DND-41 (cell line): ENCODE measurements around the gene FH.

Experiments
- ATAC-seq: fragments of 200-7000 bp; cut with Tn5 transposase; 3 replicates; pipeline ENCODE4 v1.9.1; 2021; ENCODE audit warnings: low read depth; ENCODE audit not compliant: insufficient read depth
- DNase-seq: peaks from one replicate; pipeline ENCODE4 v3.0.0-alpha.2; 2020
- H2AFZ ChIP-seq: 2 replicates; pipeline ENCODE4 v1.6.0; 2012; ENCODE audit warnings: low read depth, low read length
- H3K27ac ChIP-seq: 2 replicates; pipeline ENCODE4 v1.5.1; 2012; ENCODE audit warnings: low read length, inconsistent platforms
- H3K27me3 ChIP-seq: fragments of 200-600 bp; sonication (generic); 2 replicates; pipeline ENCODE4 v1.6.0; 2012; ENCODE audit warnings: low read length, mild to moderate bottlenecking, inconsistent platforms; ENCODE audit not compliant: insufficient read depth, poor library complexity
- H3K36me3 ChIP-seq: 2 replicates; pipeline ENCODE4 v1.5.1; 2012; ENCODE audit warnings: low read length, inconsistent platforms; ENCODE audit not compliant: insufficient read depth
- H3K4me1 ChIP-seq: 2 replicates; pipeline ENCODE4 v1.5.1; 2012; ENCODE audit warnings: mild to moderate bottlenecking, low read length; ENCODE audit not compliant: insufficient read depth
- H3K4me2 ChIP-seq: 2 replicates; pipeline ENCODE4 v1.6.0; 2012; ENCODE audit warnings: mild to moderate bottlenecking, moderate library complexity, low read length, inconsistent platforms; ENCODE audit not compliant: insufficient read depth
- H3K4me3 ChIP-seq, 2 experiments: fragments of 200-600 bp in 1 of 2; shearing (Covaris generic) in 1 of 2; 2 replicates each; pipeline ENCODE4 v1.5.1; 2012 to 2016; ENCODE audit warnings: inconsistent platforms in 2 of 2, low read length in 2 of 2, mild to moderate bottlenecking in 2 of 2, low read depth in 1 of 2, moderate library complexity in 1 of 2
- H3K79me2 ChIP-seq: 2 replicates; pipeline ENCODE4 v1.6.0; 2012; ENCODE audit warnings: low read length, inconsistent platforms; ENCODE audit not compliant: insufficient read depth
- H3K9ac ChIP-seq: 2 replicates; pipeline ENCODE4 v1.6.0; 2012; ENCODE audit warnings: low read depth, mild to moderate bottlenecking, inconsistent platforms, low read length, moderate library complexity
- H3K9me3 ChIP-seq: 2 replicates; pipeline ENCODE4 v1.5.1; 2012; ENCODE audit warnings: low read length, moderate library complexity, mild to moderate bottlenecking, inconsistent platforms; ENCODE audit not compliant: insufficient read depth, severe bottlenecking
- H4K20me1 ChIP-seq: 2 replicates; pipeline ENCODE4 v1.6.0; 2012; ENCODE audit warnings: low read length; ENCODE audit not compliant: insufficient read depth
- EZH2 ChIP-seq: IDR thresholded peaks from 3 replicates; pipeline ENCODE4 v1.6.1; 2012; ENCODE audit warnings: borderline replicate concordance, low read depth, mild to moderate bottlenecking, moderate library complexity, low read length, inconsistent platforms; ENCODE audit not compliant: severe bottlenecking
- TF ChIP-seq, protein P1 (sequence below): IDR thresholded peaks from 2 replicates; pipeline ENCODE4 v1.5.1; 2012; ENCODE audit warnings: borderline replicate concordance, low read length, moderate library complexity, mild to moderate bottlenecking; ENCODE audit not compliant: poor library complexity, severe bottlenecking; ENCODE audit errors: extremely low read depth

Gene FH

DNA sequence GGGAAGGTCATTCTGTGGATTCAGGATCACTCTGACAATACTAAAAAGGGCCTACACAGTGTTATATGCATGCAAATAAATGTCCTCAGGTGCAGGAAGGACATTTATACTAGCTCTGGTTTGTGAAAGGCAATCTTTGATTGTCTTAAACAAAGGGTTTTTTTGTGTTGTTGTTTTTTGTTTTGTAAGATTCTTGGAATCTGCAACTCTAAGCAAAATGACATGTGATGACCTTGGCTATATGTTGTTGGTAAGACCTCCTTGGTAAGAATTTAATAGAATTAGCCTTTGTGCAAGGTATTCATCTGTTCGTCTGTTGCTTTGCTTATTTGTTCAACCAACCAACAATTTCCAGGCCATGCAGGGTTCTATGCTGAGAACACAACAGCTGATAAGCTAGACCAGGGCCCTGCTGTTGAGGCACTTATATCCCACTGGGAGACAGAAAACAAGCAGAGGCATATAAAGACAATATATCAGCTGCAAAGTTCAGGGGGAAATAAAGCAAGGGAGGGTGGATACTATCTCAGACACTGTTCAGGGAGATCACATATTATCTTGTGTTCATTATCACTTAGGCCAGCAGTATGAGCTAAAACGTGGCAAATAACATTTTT lies 60.3 kb downstream of the FH start:
- TF ChIP-seq, protein P1, sequence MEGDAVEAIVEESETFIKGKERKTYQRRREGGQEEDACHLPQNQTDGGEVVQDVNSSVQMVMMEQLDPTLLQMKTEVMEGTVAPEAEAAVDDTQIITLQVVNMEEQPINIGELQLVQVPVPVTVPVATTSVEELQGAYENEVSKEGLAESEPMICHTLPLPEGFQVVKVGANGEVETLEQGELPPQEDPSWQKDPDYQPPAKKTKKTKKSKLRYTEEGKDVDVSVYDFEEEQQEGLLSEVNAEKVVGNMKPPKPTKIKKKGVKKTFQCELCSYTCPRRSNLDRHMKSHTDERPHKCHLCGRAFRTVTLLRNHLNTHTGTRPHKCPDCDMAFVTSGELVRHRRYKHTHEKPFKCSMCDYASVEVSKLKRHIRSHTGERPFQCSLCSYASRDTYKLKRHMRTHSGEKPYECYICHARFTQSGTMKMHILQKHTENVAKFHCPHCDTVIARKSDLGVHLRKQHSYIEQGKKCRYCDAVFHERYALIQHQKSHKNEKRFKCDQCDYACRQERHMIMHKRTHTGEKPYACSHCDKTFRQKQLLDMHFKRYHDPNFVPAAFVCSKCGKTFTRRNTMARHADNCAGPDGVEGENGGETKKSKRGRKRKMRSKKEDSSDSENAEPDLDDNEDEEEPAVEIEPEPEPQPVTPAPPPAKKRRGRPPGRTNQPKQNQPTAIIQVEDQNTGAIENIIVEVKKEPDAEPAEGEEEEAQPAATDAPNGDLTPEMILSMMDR = no peak
- TF ChIP-seq EZH2 = no peak
- DNase-seq (no peak), ATAC-seq (no peak)
- Histone ChIP-seq H3K4me2 (no peak overlapping the region), H3K79me2 (no peaks in the 10 kb centered on the region), H3K9ac (no peak overlapping the region), H3K4me3 (no peak overlapping the region), H3K4me1 (no peaks in the 10 kb centered on the region), H3K27me3 (no peaks in the 10 kb centered on the region), H2AFZ (no peak overlapping the region), H3K36me3 (no peaks in the 10 kb centered on the region), H4K20me1 (no peaks in the 10 kb centered on the region), H3K9me3 (no peaks in the 10 kb centered on the region), H3K27ac (no peak overlapping the region)

DNA sequence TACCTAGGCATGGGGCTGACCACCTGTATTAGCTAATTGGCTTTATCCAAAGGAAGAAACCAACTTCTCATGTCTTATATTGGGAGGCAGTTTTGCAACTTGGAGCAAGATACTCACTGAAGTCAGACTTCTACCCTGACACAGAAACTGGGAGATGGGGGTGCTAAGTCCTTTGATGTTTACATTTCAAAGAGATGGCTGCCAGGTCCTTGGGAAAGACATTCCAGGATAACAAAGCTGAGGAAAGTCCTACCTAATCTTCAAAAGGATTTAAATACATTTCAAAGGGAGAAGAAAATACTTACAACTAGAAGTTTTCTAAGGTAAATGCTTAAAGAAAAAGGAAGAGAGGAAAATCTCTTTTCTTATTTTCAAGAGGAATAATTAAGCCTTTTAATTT lies 62.1 kb downstream of the FH start:
- Histone ChIP-seq H3K4me2 (no peak overlapping the region), H3K27me3 (no peaks in the 10 kb centered on the region), H3K4me3 (no peak overlapping the region), H3K79me2 (no peaks in the 10 kb centered on the region), H3K36me3 (no peaks in the 10 kb centered on the region), H3K4me1 (no peaks in the 10 kb centered on the region), H2AFZ (no peak overlapping the region), H3K27ac (no peak overlapping the region), H3K9ac (no peak overlapping the region), H4K20me1 (no peaks in the 10 kb centered on the region), H3K9me3 (no peaks in the 10 kb centered on the region)
- no peak for DNase-seq
- ATAC-seq = no peak
- TF ChIP-seq, protein P1 = no peak
- no peak for TF ChIP-seq EZH2

DNA sequence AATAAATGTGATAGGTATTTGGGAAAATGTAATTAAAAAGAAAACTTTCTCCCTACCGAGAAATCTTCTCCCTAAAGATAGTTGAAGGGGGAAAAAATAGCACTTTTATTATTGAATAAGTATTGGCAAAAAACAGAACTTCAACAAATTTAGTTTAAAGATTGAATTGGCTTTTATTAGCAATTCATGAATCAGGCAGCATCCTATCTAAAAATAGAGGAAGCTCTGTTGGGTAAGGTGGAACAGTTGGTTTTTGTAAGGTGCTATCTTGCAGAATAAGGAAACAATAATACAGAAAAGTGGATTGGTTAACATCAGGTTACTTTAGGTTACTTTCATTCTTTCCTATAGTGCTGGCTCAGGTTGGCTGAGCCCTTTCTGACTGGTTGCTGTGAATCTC lies 62.8 kb downstream of the FH start:
- Histone ChIP-seq H3K9ac (no peak overlapping the region), H3K36me3 (no peaks in the 10 kb centered on the region), H3K4me3 (no peak overlapping the region), H3K4me2 (no peak overlapping the region), H3K27ac (no peak overlapping the region), H3K79me2 (no peaks in the 10 kb centered on the region), H3K27me3 (no peaks in the 10 kb centered on the region), H3K9me3 (no peaks in the 10 kb centered on the region), H3K4me1 (no peaks in the 10 kb centered on the region), H4K20me1 (no peaks in the 10 kb centered on the region), H2AFZ (no peak overlapping the region)
- no peak for DNase-seq
- ATAC-seq = no peak
- TF ChIP-seq, protein P1 = no peak
- no peak for TF ChIP-seq EZH2
